NOMO-1 treated with dmso at 0.1 percent for 144 hours (cell line): ENCODE measurements around the gene CPNE8.

Source experiments
- DNase-seq: peaks from one replicate; lab custom pipeline; 2025; ENCODE audit not compliant: unreplicated experiment; lab: John Stamatoyannopoulos, UW

The CPNE8 gene

DNA sequence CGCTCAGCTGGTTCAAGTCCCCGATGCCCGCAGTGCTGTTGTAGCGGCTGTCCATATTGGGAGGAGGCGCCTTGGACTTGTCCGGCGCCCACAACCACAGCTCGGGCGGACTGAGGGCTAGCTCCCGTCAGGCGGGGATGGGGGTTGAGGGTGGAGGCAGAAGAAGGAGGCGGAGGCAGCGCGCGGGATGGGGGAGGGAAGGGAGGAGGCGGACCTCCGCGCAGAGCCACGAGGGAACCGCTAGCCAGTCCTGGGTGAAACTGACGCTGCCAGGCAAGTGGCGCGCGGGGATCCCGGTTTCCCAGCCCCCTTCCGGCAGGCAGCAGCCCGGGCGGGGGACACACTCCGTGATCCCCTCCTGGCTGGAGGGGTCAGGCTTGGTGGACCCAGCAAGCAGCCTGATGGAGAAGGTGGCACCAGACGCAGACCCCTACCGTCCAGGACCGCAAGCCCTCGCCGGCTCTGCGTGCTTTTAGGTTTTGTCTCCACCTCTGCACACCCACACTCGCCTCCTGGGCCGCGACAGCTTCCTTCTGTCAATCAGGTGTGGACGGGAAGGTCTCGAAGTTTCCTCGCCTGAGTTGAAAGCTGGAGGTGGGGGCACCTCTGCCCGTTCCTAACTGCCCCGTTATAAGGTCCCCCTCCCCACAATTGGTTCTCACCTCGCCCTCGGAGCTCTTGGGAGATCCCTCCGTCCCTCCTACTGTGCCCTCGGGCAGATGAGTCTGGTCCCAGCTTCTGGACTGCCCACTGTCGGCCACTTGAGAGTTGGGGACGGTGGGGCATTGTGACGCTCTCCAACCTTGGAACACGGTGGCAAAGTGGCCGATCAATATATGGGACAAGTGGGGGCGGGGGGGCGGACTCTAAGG is at the start of gene CPNE8:
CPNE8 (minus strand) TSS at position 112 of the 872 bp plus-strand sequence; CDS start at position 55, 57 bp downstream.
- peak; percentile 61 for DNase-seq

DNA sequence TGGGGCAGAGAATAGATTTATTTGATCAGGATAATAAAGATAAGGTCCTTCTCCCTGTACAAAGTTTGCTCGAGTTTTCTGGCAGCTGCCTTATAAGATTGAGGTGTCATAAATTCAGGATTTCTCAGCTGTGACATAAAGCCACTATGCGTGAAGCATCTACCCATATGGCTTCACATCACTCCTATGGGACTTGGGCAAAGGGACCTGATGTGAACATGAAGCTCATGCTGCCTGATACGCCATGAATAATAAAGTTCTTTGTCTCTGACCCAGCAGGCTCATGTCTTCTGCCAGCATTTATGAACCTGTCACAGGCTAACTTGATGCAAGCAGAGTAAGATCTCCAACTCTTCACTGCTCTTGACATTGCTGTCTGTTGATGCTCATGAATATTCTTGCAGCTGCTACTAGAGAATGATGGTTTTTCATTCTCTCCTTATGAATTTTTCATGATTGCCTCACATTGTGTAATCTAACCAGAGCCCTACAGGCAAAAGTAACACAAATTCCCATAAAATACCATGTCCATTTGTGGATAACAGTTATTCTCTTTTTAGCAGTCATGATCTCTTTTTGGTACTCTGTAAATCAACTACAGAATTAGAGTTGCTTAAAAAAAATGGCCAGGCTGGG is 49.0 kb upstream of the CPNE8 start:
- DNase-seq, result no peak

DNA sequence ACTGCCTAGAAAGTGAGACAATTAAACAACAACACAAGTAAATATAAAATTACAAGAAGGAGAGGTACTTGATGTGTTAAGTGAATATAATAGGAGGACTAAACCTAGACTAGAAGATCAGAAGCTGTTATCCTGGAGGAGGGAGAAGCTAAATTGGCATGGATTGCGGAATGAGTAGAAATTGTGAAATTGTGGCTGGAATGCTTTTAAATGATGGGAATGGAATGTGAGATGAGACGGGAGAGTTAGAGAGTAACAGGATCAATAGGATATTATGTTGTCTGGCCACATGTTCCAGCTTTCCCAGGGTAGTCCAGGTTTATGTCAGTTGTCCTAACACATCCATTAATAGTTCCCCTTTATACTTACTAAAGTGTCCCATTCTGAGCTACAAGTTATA is 44.0 kb upstream of the CPNE8 start:
- no peak for DNase-seq

DNA sequence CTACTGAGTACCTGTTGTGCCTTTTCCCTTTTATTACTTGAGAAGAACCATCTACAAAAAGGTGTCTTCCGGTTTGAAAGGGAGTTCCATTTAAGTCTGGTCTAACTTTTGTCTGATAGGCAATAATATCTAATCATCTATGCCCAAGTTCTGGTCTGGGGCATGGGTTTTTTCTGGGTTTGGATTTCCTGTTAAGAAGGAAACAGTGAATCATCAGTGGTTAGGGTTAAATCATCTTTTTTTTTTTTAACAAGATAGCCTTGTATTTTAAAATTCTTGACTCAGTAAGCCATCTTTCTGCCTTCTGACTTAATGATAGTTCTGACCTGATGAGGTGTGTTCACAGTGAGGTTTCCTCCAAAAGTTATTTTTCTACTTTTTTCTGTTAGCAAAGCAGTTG is 29.3 kb upstream of the CPNE8 start:
- no peak for DNase-seq

DNA sequence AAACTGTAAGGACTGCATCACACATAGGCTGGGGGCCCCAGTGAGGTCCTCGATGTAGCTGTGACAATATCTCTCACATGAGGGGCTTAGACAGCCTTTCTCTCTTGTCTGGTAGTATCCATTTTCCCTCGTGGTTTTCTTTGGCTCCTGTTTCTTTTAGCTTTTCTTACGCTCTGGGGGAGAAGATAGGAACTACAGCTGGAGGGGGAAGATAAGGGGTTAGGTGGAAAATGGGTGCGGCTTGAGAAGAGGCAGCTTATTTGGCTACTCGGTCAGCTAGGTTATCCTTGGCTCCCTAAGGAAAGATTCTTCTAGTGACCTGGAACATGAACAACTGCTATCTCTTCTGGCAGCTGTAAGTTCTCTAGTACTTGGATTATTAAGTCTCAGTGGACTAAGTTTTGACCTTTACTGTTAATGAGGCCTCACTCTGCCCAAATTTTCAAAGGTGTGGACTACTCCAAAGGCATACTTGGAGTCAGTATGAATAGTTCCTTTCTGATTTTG is 28.7 kb upstream of the CPNE8 start:
- no peak for DNase-seq

DNA sequence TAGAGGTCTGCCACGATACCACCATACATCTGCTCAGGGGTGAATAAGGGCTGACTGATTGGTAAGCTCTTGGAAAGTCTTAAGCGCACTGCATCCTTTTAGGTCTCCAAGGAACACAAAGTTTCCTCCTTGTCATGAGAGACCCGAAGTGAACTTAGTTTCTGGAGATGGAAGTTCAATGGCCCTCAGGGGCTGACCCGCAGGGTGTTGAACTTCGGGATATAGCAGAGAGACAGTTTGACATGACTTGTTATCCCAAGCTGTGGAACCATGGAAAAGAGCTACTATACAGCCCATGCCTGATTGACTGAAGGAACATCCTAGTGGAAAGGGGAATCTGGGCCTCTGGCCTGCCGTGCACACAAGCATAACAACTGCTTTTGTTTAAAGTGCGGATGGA is 26.9 kb upstream of the CPNE8 start:
- DNase-seq, result no peak

DNA sequence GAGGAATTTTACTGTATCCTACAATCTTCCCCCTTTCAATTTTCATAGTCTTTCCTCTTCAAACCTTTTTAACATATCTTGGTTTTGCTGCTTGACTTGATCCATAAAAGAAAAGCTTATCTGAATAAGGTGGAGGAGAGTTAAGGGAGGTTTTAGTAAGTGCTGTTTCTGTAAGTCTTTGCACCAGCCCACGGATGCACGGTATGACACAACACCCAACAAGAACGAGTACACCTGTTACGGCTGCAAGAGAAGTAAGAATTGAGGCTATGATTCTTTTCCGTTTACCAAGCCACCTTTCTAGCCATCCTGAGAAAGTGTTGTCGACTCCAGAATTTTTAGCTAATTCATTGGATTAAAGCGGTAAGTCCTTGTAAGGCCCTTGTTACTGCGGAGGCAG is 26.1 kb upstream of the CPNE8 start:
- no peak for DNase-seq

DNA sequence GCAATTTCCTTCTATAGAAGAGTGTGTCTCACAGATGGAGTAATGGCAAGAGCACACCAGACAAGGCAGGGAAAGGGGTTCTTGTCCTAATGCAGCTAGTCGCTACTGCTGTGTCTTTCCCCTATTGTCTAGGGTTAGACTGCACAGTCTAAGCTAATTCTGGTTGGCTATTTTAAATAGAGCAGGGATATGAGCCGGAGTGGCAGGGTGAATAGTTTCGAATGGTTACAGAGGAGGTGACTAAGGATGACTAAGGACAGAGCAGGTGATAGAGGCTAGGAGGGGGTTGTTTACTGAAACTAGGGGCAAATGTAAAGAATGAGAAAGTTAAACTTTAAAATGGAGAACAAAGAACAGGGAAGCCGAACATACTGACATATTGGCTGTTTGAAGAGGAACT is 25.6 kb upstream of the CPNE8 start:
- no peak for DNase-seq

DNA sequence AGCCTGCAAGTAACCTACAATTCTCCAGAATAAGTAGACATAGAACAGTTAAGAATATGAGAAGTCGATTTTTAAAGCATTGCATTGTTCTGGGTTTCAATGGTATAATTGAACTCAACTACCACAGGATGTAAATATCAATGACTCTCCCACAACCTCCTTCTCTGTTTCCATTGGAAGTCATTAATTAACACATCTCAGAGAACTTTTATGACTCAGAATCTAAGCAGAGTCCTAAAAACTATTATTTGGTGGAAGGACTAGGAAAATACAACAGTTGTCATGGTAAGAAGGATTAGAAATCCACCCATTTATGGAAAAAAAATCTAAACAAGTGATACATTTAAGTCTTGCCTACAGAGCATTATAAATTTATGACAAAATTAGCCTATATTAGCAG is 21.1 kb upstream of the CPNE8 start:
- no peak for DNase-seq

DNA sequence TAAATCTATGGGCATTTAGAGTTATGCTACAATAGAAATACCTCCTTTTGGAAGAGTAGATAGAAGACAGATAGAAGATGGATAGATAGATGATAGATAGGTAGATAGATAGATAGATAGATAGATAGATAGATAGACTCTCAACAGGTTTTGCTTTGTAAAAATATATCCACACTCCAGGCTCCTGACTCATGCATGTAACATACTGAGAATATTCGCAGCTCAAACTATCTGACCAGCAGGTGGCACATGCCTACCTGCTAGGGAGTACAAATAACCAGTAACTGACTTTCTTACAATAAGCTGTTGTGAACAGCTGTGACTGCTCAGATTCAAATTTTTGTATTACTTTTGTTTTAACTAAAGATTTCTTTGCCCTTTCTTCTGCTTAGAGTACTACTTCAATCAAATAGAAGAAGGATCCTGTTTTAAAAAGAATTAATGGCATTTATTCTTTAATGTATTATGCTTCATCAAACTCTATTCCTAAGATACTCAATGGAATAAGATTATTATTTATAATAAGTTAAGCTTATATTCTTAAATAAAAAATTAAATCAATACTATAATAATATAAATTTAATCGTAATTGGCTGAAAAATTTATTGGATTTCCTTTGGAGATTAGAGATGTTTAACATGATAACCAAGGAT is 15.8 kb upstream of the CPNE8 start:
- DNase-seq, result peak; percentile 32

DNA sequence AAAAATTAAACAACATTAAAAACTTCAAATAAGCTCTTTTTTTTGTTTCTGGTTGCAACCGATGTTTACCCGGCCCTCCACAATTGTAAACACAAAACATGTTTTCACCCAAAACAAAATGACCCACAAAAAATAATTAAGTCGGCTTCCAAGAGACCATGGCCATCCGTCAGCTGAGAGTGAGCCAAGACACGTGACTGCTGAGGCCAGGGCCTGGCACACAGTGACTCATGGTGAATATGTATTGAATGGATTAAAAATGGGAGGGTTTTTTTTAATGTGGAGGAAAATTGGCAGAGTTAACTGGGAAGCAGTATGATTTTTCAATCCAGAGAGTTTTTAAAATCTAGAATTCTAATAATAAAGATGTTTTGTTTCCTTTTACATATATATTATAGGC is 13.8 kb upstream of the CPNE8 start:
- DNase-seq, result no peak

DNA sequence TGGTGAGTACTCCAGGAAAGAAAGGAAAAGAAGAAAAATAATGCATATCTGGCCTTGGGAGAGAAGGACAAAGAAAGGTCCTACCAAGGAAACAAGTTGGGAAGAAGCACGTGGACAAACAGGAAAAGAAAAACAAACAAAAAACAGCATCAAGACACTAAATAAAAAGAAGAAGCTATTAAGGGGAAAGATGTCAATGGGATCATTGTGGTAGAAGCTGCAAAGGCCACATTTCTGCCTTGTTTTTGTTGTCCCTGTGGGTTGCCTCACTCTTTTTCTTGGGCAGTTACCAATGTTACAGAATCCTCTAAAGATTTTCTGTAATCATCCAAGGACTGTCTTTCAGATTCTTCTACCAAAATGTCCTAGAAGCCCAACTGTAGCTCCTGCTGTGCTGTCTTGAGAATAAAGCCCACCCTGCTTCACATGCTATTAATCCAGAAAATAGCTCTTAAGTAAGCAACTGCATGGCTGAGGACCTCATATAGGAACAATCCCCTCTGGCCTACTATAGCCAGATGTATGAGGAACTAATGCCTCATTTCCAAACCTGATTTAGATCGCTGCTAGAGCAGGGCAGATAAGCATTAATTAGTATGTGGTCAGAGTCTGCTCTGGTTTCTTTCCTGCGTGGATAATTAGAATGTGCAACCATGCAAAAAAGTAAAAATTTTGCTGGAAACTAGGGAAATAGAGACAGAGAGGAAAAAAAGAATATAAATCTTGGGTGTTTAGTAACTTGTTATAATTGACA is 10.2 kb upstream of the CPNE8 start:
- peak; percentile 12 for DNase-seq

DNA sequence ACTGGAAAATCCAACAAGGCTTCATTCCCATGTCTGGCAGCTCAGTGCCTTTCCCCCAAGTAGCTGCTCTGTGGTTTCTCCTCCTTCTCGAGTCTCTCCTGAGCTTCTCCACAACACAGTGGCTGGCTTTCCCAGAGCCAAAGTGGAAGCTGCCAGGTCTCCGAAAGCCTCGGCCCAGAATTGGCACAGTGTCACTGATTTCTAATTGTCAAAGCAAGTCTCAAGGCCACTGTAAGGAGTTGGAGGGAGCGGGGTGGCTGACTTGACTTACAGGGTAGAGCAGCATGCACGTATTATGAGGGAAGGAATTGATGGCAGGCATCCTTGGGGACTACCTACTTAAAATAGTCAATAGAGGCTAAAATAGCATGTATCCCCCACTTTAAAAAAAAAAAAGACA is 6.7 kb upstream of the CPNE8 start:
- no peak for DNase-seq

DNA sequence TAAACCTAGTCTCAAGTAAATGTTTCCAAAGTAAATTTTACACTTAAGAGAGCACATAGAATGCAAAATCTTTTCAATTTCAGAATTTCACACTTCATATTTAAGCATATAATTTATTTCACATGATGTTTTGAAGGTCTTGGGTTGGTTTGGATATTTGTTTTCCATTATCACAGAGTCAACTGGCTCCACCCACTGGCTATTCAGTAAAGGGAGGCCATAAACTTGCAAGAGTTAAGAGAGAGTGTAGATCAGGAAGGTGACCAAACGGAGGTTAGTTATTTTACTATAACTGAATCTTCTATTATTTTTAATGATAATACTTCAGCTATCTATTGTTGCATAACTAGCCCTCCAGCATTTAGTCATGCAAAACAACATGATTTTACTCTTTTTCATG is 6.2 kb upstream of the CPNE8 start:
- DNase-seq, result no peak

DNA sequence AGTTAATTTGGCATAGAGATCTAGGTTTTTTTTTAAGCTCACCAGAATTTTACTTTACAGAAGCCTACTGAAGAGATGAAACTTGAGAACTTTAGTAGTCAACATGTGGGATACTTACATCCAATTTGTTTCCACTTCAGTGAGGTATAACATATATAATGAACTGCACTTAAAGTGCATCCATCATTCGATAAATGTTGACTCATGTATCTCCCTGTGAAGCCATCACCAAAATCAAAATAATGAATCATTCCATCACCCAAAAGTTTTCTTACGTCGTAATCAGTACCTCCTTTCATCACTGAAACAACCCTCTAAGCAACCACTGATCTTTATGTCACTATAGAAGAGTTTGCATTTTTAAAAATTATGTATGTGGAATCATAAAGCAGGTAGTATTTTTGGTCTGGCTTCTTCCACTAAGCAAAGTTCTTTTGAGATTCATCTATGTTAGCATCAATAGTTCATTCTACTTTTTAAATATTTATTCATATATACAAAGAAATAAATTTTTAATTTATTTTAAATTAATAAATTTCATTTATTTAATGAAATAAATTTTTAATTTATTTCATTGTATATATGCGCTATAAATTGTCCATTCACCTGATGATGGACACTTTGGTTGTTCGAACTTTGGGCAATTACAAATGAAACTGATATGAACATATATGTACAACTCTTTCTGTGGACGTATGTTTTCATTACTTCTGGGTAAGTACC is 2.0 kb upstream of the CPNE8 start:
- DNase-seq, result no peak

DNA sequence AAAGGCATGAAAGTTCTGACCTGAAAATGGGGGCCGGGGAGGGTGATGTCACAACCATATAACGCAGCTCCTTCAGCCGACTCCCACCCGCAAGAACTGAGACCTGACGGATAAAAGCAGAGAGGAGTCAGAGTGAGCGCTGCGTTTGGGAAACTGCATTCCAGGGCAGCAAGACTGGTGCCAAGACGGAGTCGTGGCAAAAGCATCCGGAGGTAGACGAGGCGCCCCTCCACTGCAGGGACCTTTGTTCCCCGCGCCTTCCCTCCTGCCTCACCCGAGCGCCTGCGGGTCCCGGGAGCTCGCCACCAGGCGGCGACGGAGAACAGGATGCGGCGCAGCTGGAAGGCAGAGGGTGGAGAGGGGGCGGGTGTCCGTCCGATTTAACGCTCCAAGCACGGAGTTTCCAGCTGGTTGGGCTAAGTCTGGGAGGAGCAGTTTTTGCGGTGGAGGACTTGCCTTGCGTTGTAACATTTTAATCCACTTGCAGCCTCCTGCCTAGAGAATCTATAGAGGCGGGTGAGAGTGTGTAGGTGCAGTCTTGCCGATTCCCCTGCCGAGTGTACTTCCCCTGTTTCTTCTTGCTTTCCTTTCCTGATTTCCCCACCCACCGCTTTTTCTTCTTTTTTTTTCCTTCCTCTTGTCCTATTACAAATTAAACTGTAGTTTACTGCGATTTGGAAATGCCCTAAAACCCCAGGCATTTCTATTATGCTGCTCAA is 1.2 kb upstream of the CPNE8 start:
- DNase-seq, result peak; percentile 88

DNA sequence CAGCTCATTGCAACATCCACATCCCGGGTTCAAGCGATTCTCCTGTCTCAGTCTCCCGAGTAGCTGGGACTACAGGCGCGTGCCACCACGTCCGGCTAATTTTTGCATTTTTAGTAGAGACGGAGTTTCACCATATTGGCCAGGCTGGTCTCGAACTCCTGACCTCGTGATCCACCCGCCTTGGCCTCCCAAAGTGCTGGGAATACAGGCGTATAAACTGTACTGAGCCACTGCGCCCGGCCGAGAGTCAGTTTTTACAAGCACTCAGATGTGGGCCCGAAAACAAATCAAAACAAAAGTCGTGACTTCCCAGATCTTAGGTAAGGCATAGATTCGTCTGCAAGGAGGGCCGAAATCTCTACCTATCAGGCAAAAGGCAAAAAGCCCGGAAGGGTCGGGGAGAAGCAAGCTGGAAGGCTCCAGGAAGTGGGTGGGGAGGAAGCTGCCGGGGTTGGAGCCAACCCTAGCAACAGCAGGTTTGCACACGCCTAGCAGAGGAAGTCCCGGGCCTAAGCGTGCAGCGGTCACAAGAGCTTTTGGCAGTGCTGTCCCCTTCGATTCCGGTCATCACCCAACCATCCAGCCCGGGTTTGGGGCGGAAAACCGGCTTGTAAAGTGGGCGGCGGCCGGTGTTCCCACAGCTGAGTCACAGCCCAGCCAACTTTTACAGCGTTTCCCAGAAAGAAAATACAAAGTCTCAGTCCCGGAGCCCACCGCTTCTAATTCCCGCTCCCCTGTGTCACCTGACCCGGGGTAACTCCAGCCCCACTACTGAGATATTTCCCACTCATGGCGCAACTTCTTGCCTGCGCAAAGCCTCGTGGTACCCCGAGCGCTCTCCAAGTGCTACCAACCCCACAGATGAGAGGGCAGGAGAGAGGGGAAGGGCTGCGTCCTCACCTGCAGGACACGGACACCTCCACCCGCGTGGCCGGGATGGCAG is 583 bp downstream of the CPNE8 start:
- peak; percentile 94 for DNase-seq

DNA sequence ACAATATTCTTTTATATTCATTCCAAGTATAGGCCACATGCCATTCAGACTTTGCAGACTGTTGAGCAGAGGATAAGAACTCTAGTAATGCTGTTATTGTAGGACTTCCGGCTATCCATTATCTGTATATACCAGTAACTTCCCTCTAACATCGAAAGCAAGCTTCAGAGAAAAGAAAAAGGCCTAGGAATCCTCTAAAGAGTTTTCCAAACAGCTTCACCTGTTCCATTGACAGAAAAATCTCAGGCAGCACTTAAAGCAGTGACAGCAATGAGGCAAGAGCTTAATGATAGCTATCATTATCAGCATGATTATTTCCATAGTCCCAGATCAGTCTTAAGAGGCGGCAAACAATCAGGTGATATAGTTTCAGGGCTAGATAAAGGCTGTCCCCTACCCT is 1.8 kb downstream of the CPNE8 start:
- no peak for DNase-seq
